Activated CD8-positive, alpha-beta T cell treated with anti-CD3 and anti-CD28 coated beads for 36 hours (primary cell): ENCODE results near the gene KCTD1. TPM values are rescaled to one million over a fixed set of nuclear protein-coding genes. Genes with fewer than 3 reads are reported as not detected.

Experiments
- ATAC-seq: fragments of 200-7000 bp; cut with Tn5 transposase; one replicate; pipeline ENCODE4 v1.10.0; 2021; ENCODE audit warnings: mild to moderate bottlenecking, moderate library complexity
- CTCF ChIA-PET: fragments of 350-600 bp; sonication (Branson Sonifier 250); formaldehyde crosslinking; loops from one replicate; lab custom pipeline; 2021; ENCODE audit warnings: antibody characterized with exemption; lab: Charles Lee
- POLR2A ChIA-PET: fragments of 350-600 bp; sonication (Branson Sonifier 250); formaldehyde crosslinking; loops from one replicate; lab custom pipeline; 2021; ENCODE audit warnings: antibody characterized with exemption; lab: Charles Lee
- DNase-seq: peaks from one replicate; pipeline ENCODE4 v3.0.0-alpha.2; 2020
- H3K27ac Mint-ChIP-seq: one replicate; pipeline ENCODE4 v1.8.0; 2021; ENCODE audit warnings: mild to moderate bottlenecking, mixed read lengths
- H3K27me3 Mint-ChIP-seq: one replicate; pipeline ENCODE4 v1.8.0; 2021; ENCODE audit warnings: mixed read lengths
- H3K36me3 Mint-ChIP-seq: one replicate; pipeline ENCODE4 v1.8.0; 2021; ENCODE audit warnings: low read depth, mixed read lengths
- H3K4me1 Mint-ChIP-seq: one replicate; pipeline ENCODE4 v1.8.0; 2021; ENCODE audit warnings: low read depth, mixed read lengths
- H3K4me3 Mint-ChIP-seq: one replicate; pipeline ENCODE4 v1.8.0; 2021; ENCODE audit warnings: mild to moderate bottlenecking, moderate library complexity, mixed read lengths
- H3K9me3 Mint-ChIP-seq: one replicate; pipeline ENCODE4 v1.8.0; 2021; ENCODE audit warnings: mixed read lengths
- intact Hi-C: fragments of 100-400 bp; cut with micrococcal nuclease; formaldehyde crosslinking; loops from one replicate; pipeline ENCODE4 v1.10.0; 2022
- total RNA-seq, 2 experiments: library from RNA; stranded (reverse); gene quantifications; one replicate each; pipeline ENCODE4 v1.2.3, GENCODE V29; 2021
- TF ChIP-seq, protein P1 (sequence below): fragments of 200-600 bp; IDR thresholded peaks from one replicate; pipeline ENCODE4 v1.8.0; 2022; ENCODE audit warnings: antibody characterized with exemption, mild to moderate bottlenecking

KCTD1 gene
- total RNA-seq, 2 experiments from 2014 or later: 3.4 TPM

DNA sequence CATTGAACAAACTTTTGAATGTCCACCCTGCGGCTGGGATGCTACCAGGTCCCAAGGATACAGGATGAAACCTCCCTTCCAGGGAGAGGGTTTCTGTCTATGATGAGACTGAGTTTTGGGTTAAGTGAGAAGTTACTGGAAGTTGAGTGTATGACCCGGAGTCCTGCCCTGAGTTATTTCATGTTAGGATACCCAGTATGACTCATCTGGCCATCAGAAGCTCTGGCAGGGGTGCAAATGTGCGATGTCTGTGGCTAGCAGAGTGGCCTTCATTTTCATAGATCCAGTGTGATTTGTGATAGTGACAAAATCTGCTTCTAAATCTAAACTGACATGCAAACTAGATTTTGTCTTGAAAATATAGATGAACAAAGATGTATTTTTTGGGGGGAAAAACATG, 55.3 kb downstream of the KCTD1 start:
- Mint-ChIP-seq H3K4me1 (no peaks in the 10 kb centered on the region), H3K27ac (no peak overlapping the region), H3K4me3 (no peak overlapping the region), H3K9me3 (no peaks in the 10 kb centered on the region), H3K27me3 (no peaks in the 10 kb centered on the region), H3K36me3 (no peaks in the 10 kb centered on the region)
- intact Hi-C loops: no loop called here
- TF ChIP-seq, protein P1, sequence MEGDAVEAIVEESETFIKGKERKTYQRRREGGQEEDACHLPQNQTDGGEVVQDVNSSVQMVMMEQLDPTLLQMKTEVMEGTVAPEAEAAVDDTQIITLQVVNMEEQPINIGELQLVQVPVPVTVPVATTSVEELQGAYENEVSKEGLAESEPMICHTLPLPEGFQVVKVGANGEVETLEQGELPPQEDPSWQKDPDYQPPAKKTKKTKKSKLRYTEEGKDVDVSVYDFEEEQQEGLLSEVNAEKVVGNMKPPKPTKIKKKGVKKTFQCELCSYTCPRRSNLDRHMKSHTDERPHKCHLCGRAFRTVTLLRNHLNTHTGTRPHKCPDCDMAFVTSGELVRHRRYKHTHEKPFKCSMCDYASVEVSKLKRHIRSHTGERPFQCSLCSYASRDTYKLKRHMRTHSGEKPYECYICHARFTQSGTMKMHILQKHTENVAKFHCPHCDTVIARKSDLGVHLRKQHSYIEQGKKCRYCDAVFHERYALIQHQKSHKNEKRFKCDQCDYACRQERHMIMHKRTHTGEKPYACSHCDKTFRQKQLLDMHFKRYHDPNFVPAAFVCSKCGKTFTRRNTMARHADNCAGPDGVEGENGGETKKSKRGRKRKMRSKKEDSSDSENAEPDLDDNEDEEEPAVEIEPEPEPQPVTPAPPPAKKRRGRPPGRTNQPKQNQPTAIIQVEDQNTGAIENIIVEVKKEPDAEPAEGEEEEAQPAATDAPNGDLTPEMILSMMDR: no peak
- no peak for ATAC-seq
- CTCF ChIA-PET: no interaction called here
- no peak for DNase-seq
- POLR2A ChIA-PET: no interaction called here

DNA sequence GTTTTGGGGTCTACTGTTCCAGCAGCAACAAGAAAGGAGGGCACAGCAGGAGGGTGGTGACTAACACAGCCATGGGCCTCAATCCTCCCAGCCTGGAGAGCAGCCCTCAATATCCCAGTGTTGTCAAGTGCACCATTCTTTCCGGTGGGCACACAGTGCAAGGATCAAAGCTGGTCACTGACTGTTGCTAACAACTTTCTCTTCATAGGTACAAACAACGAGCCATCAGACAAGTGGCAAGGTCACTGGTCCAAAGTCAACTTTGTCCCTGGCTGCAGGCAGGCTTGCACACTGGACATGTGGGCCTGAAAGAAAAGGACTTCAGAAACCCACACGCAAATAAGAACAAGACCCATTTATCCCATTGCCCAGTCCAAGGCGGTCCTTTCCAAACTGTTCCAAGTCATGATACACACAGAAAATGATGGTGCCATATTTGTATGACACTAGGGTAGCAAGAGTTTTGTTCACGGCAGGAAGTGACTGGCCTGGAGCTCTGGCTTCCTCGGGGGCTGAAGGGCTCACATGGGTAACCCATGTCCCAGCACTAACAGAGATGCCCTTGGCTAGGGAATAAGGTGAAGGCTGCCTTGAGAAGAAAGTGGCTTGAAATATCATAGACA, 57.0 kb downstream of the KCTD1 start:
- TF ChIP-seq, protein P1: no peak
- Mint-ChIP-seq H3K36me3 (no peaks in the 10 kb centered on the region), H3K9me3 (no peaks in the 10 kb centered on the region), H3K4me1 (peaks cover 3% of the 10 kb centered on the region), H3K27me3 (no peaks in the 10 kb centered on the region), H3K4me3 (no peak overlapping the region), H3K27ac (no peak overlapping the region)
- intact Hi-C loops: no loop called here
- DNase-seq (no peak), ATAC-seq (no peak)
- ChIA-PET CTCF (no interaction called here), POLR2A (no interaction called here)

DNA sequence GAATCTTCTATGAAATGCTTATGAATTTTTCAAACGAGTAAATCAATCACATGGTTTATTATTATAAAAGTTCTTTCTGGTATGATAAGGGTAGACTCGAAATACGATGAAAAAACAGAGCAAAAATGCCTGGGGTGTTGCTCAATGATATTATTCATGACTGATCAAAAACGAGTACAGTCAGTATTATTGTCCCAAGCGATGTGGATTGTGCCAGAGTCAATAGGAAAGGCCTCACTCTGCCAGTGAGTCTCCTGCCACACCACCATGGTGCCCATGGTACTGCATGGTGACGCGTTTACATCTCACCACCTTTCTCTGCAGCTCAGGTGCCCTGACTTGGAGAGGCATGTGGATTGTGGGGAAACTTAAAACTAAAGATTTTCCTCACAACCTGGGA, 58.5 kb downstream of the KCTD1 start:
- CTCF ChIA-PET: no interaction called here
- H3K36me3 Mint-ChIP-seq: no peaks in the 10 kb centered on the region
- DNase-seq (no peak), ATAC-seq (no peak)
- TF ChIP-seq, protein P1: no peak
- H3K4me3 Mint-ChIP-seq: no peak overlapping the region
- H3K4me1 Mint-ChIP-seq: peaks cover 3% of the 10 kb centered on the region
- POLR2A ChIA-PET: no interaction called here
- intact Hi-C loops: no loop called here
- no peaks in the 10 kb centered on the region for H3K27me3 Mint-ChIP-seq
- no peak overlapping the region for H3K27ac Mint-ChIP-seq
- no peaks in the 10 kb centered on the region for H3K9me3 Mint-ChIP-seq

DNA sequence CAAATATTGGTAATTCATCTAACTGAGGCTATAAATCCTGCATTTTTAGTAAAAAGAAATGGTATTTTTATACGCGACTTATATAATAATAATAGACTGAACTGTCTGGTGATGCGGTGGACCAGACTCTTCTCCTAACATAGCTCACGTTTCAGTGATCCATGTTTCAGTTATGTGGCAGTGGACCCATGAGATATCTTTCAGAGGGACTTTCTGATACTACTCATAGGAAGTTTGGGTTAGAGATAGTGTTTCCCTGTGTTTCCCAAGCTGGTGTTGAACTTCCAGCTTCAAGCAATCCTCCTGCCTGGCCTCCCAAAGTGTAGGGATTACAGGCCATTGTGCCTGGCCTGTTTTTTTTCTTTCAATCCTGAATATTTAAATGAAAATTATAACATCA, 59.2 kb downstream of the KCTD1 start:
- no peak overlapping the region for H3K4me3 Mint-ChIP-seq
- POLR2A ChIA-PET: no interaction called here
- H3K4me1 Mint-ChIP-seq: peaks cover 3% of the 10 kb centered on the region
- DNase-seq: no peak
- no peak overlapping the region for H3K27ac Mint-ChIP-seq
- CTCF ChIA-PET: interaction anchor here (1.1 to 1.4 kb wide), 2 partner anchors 11 to 106 kb away, joined by 3 to 5 read pairs; no protein-coding TSS in a partner anchor
- ATAC-seq: no peak
- TF ChIP-seq, protein P1: no peak
- H3K9me3 Mint-ChIP-seq: no peaks in the 10 kb centered on the region
- no peaks in the 10 kb centered on the region for H3K27me3 Mint-ChIP-seq
- intact Hi-C loops: no loop called here
- no peaks in the 10 kb centered on the region for H3K36me3 Mint-ChIP-seq

DNA sequence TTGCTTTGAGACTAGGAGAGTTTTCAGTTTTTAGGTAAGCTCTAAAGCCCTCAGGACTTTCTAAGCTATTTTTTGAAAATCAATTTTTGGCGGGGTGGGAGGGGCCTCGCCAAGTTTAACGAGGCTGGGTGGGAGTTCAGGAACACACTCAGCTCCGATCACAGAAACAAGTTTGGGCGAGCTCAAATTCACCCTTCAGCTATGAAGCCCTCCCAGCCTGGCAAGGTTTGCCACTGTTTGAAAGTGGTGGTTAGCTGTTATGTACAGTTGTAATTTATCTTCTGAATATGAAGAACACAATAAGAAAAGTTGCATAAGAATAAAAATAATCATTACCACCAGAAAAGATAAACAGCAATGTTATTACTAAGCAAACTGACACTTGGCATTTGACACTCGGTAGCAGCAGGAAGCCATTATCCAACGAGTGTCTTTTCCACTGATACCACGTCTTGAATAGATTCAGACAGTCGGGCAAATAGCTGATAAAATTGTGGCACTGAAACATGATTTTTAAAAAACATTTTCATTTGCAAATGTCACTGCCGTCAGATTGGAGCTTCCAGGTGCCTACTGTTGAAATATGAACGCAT, 59.8 kb downstream of the KCTD1 start:
- H3K9me3 Mint-ChIP-seq: no peaks in the 10 kb centered on the region
- DNase-seq (no peak), ATAC-seq (no peak)
- peaks cover 3% of the 10 kb centered on the region for H3K4me1 Mint-ChIP-seq
- H3K4me3 Mint-ChIP-seq: no peak overlapping the region
- TF ChIP-seq, protein P1: no peak
- ChIA-PET CTCF (interaction anchor here (0.6 to 1.4 kb wide), 4 partner anchors 10 to 275 kb away, joined by 3 to 5 read pairs (median 4); no protein-coding TSS in a partner anchor), POLR2A (no interaction called here)
- intact Hi-C loops: no loop called here
- H3K36me3 Mint-ChIP-seq: no peaks in the 10 kb centered on the region
- H3K27me3 Mint-ChIP-seq: no peaks in the 10 kb centered on the region
- H3K27ac Mint-ChIP-seq: no peak overlapping the region
